MCF 10A (cell line): ENCODE measurements around the gene CD6. TPM values are rescaled to one million over a fixed set of nuclear protein-coding genes. Genes with fewer than 3 reads are reported as not detected.

ENCODE experiments used
- BruUV-seq: library from RNA; stranded (reverse); fragments of 400-500 nt; replicated peaks from 2 replicates; lab custom pipeline; 2021; lab: Mats Ljungman, UMichigan
- CTCF ChIA-PET: fragments of 300-600 bp; sonication (Branson Sonifier 250); formaldehyde crosslinking; extraction: SDS; loops from one replicate; lab custom pipeline; 2021; ENCODE audit warnings: antibody characterized with exemption, inconsistent platforms; lab: Yijun Ruan, JAX
- POLR2A ChIA-PET: fragments of 300-600, 350-650 bp; sonication (Branson Sonifier 250); formaldehyde crosslinking; extraction: SDS; loops from one replicate; lab custom pipeline; 2020; ENCODE audit warnings: antibody characterized with exemption, inconsistent platforms; lab: Yijun Ruan, JAX
- DNase-seq: peaks from one replicate; pipeline ENCODE4 v3.0.0-alpha.2; 2018; ENCODE audit not compliant: unreplicated experiment
- H3K27ac Mint-ChIP-seq: one replicate; pipeline ENCODE4 v1.8.0; 2022; ENCODE audit warnings: mild to moderate bottlenecking, low read depth, mixed read lengths; ENCODE audit not compliant: unreplicated experiment
- H3K27me3 Mint-ChIP-seq: one replicate; pipeline ENCODE4 v1.8.0; 2022; ENCODE audit warnings: mixed read lengths; ENCODE audit not compliant: insufficient read depth, unreplicated experiment
- H3K36me3 Mint-ChIP-seq: one replicate; pipeline ENCODE4 v1.8.0; 2022; ENCODE audit warnings: mild to moderate bottlenecking, moderate library complexity, mixed read lengths; ENCODE audit not compliant: insufficient read depth, unreplicated experiment
- H3K4me1 Mint-ChIP-seq: one replicate; pipeline ENCODE4 v1.8.0; 2022; ENCODE audit warnings: mixed read lengths; ENCODE audit not compliant: insufficient read depth, unreplicated experiment
- H3K4me3 Mint-ChIP-seq: one replicate; pipeline ENCODE4 v1.8.0; 2022; ENCODE audit warnings: mild to moderate bottlenecking, moderate library complexity, mixed read lengths; ENCODE audit not compliant: unreplicated experiment
- H3K9me3 Mint-ChIP-seq: one replicate; pipeline ENCODE4 v1.8.0; 2022; ENCODE audit warnings: mixed read lengths; ENCODE audit not compliant: unreplicated experiment
- intact Hi-C: fragments of 100-400 bp; cut with micrococcal nuclease; formaldehyde crosslinking; loops from 2 replicates; pipeline ENCODE4 v1.14.1; 2022
- total RNA-seq: library from RNA; stranded (reverse); gene quantifications from 2 replicates; pipeline ENCODE4 v1.2.3, GENCODE V29; 2022
- TF ChIP-seq, protein P1 (sequence below): fragments of 200-600 bp; IDR thresholded peaks from one replicate; pipeline ENCODE4 v1.8.0; 2022; ENCODE audit warnings: antibody characterized with exemption, mild to moderate bottlenecking; ENCODE audit not compliant: unreplicated experiment

The CD6 gene
- total RNA-seq, 1 experiment from 2014 or later = not detected

GRCh38 chr11:61007956-61008896 lies 36.7 kb downstream of the CD6 start:
- no peak overlapping the region for H3K27ac Mint-ChIP-seq
- DNase-seq = no peak
- TF ChIP-seq, protein P1, sequence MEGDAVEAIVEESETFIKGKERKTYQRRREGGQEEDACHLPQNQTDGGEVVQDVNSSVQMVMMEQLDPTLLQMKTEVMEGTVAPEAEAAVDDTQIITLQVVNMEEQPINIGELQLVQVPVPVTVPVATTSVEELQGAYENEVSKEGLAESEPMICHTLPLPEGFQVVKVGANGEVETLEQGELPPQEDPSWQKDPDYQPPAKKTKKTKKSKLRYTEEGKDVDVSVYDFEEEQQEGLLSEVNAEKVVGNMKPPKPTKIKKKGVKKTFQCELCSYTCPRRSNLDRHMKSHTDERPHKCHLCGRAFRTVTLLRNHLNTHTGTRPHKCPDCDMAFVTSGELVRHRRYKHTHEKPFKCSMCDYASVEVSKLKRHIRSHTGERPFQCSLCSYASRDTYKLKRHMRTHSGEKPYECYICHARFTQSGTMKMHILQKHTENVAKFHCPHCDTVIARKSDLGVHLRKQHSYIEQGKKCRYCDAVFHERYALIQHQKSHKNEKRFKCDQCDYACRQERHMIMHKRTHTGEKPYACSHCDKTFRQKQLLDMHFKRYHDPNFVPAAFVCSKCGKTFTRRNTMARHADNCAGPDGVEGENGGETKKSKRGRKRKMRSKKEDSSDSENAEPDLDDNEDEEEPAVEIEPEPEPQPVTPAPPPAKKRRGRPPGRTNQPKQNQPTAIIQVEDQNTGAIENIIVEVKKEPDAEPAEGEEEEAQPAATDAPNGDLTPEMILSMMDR = no peak
- CTCF ChIA-PET = no interaction called here
- POLR2A ChIA-PET = interaction anchor here (0.6 kb wide), 1 partner anchor 1997 kb away, joined by 3 read pairs; no protein-coding TSS in a partner anchor
- no peaks in the 10 kb centered on the region for H3K9me3 Mint-ChIP-seq
- peaks cover 15% of the 10 kb centered on the region for H3K27me3 Mint-ChIP-seq
- intact Hi-C loops = no loop called here
- no peaks in the 10 kb centered on the region for H3K36me3 Mint-ChIP-seq
- BruUV-seq = no TSS peak
- no peak overlapping the region for H3K4me3 Mint-ChIP-seq
- H3K4me1 Mint-ChIP-seq = no peaks in the 10 kb centered on the region

- TF ChIP-seq, protein P1 = no peak
- Mint-ChIP-seq H3K27me3 (peaks cover 23% of the 10 kb centered on the region), H3K36me3 (no peaks in the 10 kb centered on the region), H3K9me3 (no peaks in the 10 kb centered on the region), H3K4me3 (no peak overlapping the region), H3K4me1 (no peaks in the 10 kb centered on the region), H3K27ac (no peak overlapping the region)
- BruUV-seq = no TSS peak
- no peak for DNase-seq
- ChIA-PET POLR2A (no interaction called here), CTCF (interaction anchor here (0.6 kb wide), 1 partner anchor 14 kb away, joined by 3 read pairs; no protein-coding TSS in a partner anchor)
- intact Hi-C loops = no loop called here
Measured at GRCh38 chr11:61008971-61009370, 37.5 kb downstream of the CD6 start.

DNA sequence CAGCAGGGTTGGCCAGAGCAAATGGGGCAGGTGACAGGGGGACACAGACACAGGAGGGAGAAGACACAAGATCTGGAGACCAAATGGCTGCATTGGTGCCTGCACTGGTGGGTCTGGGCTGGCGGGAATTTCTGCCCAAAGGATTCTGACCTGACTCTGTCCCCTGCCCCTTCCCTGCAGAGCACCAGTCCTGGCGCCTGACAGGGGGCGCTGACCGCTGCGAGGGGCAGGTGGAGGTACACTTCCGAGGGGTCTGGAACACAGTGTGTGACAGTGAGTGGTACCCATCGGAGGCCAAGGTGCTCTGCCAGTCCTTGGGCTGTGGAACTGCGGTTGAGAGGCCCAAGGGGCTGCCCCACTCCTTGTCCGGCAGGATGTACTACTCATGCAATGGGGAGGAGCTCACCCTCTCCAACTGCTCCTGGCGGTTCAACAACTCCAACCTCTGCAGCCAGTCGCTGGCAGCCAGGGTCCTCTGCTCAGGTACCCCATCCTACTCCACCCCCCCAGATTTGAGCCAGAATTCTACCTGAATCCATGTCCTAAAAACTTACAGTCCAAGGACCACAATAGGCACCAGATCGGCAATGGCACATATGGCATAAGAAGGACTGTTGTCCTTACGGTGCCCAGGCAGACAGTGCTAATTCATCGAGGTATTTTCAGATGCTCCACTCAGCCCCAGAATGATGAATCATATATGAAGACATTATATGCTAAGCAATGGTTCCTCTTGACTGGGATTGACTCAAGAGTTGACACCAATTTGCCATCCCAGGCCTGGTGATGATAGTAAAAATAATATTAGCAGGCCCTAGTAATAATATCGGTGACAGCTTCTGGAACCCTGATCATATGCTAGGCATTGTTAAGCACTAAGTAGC lies 38.2 kb downstream of the CD6 start:
- no peak for DNase-seq
- Mint-ChIP-seq H3K4me1 (no peaks in the 10 kb centered on the region), H3K27ac (no peak overlapping the region), H3K9me3 (no peaks in the 10 kb centered on the region), H3K4me3 (no peak overlapping the region), H3K36me3 (no peaks in the 10 kb centered on the region), H3K27me3 (peaks cover 30% of the 10 kb centered on the region)
- TF ChIP-seq, protein P1 = no peak
- intact Hi-C loops = no loop called here
- BruUV-seq = no TSS peak
- POLR2A ChIA-PET = no interaction called here
- CTCF ChIA-PET = interaction anchor here (0.6 kb wide), 1 partner anchor 13 kb away, joined by 3 read pairs; no protein-coding TSS in a partner anchor
